ENCODE measurements around the gene PHACTR1. TPM values are rescaled to one million over a fixed set of nuclear protein-coding genes. Genes with fewer than 3 reads are reported as not detected.

Gene PHACTR1
- total and polyA plus RNA-seq, 9 of the 15 experiments (the other 6 are each of a cell fraction or from before 2014, with no cell fraction given) = 11.5 to 32.6 (median 22.0) TPM

- TF ChIP-seq TFAM (CRISPR knock-in tag; conservative IDR thresholded peaks at IDR 0.05) (no peak), ZNF395 (CRISPR knock-in tag; IDR thresholded peaks at IDR 0.05) (peak; percentile 42; the same call in 1 of the 2 replicates), MBD1 (CRISPR knock-in tag; IDR thresholded peaks at IDR 0.05) (0 out of 2 replicates have a peak, but pooled peaks have one; percentile 17), MAFK (IDR thresholded peaks at IDR 0.05; ENCODE audit: low read length) (peak; percentile 78), MAFG (tag; conservative IDR thresholded peaks at IDR 0.05) (peak; percentile 95), C11orf30 (IDR thresholded peaks at IDR 0.05; ENCODE audit: low read depth) (peak; percentile 94), KLF10 (CRISPR knock-in tag; IDR thresholded peaks at IDR 0.05) (no peak), NR2C2 (CRISPR knock-in tag; IDR thresholded peaks at IDR 0.05) (no peak), NR2C2 (tag; IDR thresholded peaks at IDR 0.05) (peak; percentile 67), L3MBTL2 (IDR thresholded peaks at IDR 0.05) (peak; percentile 46; the same call in 1 of the 2 replicates), PYGO2 (tag; IDR thresholded peaks at IDR 0.05) (peak; percentile 52; the same call in 1 of the 2 replicates), ZNF644 (tag; IDR thresholded peaks at IDR 0.05; ENCODE audit: low read depth) (peak; percentile 43; the same call in 1 of the 2 replicates), SMARCA4 (IDR thresholded peaks at IDR 0.05) (peak; percentile 61), BACH1 (tag; IDR thresholded peaks at IDR 0.05) (peak; percentile 97), SOX6 (IDR thresholded peaks at IDR 0.05) (peak; percentile 37; the same call in 1 of the 2 replicates), PTTG1 (tag; IDR thresholded peaks at IDR 0.05; ENCODE audit: low read depth) (0 out of 2 replicates have a peak, but pooled peaks have one; percentile 5), ETV1 (tag; conservative IDR thresholded peaks at IDR 0.05; ENCODE audit: low read depth) (peak; percentile 47), ZNF589 (CRISPR knock-in tag; IDR thresholded peaks at IDR 0.05; ENCODE audit: low read depth) (peak; percentile 31; the same call in 1 of the 2 replicates), PHB2 (IDR thresholded peaks at IDR 0.05; ENCODE audit: low read depth) (no peak), MAFF (IDR thresholded peaks at IDR 0.05; ENCODE audit: low read length) (peak; percentile 90), EP300 (IDR thresholded peaks at IDR 0.05; ENCODE audit: low read length) (peak; percentile 9; the same call in 1 of the 2 replicates), UBTF (IDR thresholded peaks at IDR 0.05; ENCODE audit: borderline replicate concordance in 1 of 2, low read depth in 2 of 2, low read length in 2 of 2) (no peak)
- TF ChIP-seq, protein P1, sequence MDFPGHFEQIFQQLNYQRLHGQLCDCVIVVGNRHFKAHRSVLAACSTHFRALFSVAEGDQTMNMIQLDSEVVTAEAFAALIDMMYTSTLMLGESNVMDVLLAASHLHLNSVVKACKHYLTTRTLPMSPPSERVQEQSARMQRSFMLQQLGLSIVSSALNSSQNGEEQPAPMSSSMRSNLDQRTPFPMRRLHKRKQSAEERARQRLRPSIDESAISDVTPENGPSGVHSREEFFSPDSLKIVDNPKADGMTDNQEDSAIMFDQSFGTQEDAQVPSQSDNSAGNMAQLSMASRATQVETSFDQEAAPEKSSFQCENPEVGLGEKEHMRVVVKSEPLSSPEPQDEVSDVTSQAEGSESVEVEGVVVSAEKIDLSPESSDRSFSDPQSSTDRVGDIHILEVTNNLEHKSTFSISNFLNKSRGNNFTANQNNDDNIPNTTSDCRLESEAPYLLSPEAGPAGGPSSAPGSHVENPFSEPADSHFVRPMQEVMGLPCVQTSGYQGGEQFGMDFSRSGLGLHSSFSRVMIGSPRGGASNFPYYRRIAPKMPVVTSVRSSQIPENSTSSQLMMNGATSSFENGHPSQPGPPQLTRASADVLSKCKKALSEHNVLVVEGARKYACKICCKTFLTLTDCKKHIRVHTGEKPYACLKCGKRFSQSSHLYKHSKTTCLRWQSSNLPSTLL (IDR thresholded peaks at IDR 0.05) = no peak
These were observed 591.0 kb downstream of the PHACTR1 start (continued) for GRCh38 chr6:13307508-13307995.
